NT2/D1 (cell line): ENCODE data around the gene ZNF688.
"Not testable (repeated sequence)": the region's sequence is repeated elsewhere in the genome, so short reads cannot be mapped to it uniquely, and the experiment has no call there.

Source experiments
- SUZ12 ChIP-seq: IDR thresholded peaks from 2 replicates; pipeline ENCODE4 v1.6.1; 2011; ENCODE audit not compliant: insufficient read length, insufficient read depth; ENCODE audit errors: extremely low read depth
- YY1 ChIP-seq: IDR thresholded peaks from 2 replicates; pipeline ENCODE4 v1.6.1; 2011; ENCODE audit not compliant: insufficient read length, insufficient read depth

GRCh38 chr16:30589582-30589981 lies 18.1 kb upstream of the ZNF688 start:
- TF ChIP-seq SUZ12, YY1: not testable (repeated sequence)
